Kidney (tissue), 14 donors: ENCODE measurements around the gene ARPIN. TPM values are rescaled to one million over a fixed set of nuclear protein-coding genes. Genes with fewer than 3 reads are reported as not detected.
"Not testable (repeated sequence)": the region's sequence is repeated elsewhere in the genome, so short reads cannot be mapped to it uniquely, and the experiment has no call there.

Experiments used
- DNase-seq, 5 donors: peaks; one replicate each; pipeline ENCODE4 v3.0.0-alpha.2; 2013 to 2020
- FAIRE-seq: peaks from 2 replicates; lab custom pipeline; 2012; peaks lifted over from hg19 to GRCh38; lab: Jason Lieb, UNC
- H3K27ac ChIP-seq, 2 donors: one replicate each; pipeline ENCODE4 v1.7.0; 2013; ENCODE audit warnings: low read depth in 2 of 2, low read length in 2 of 2, inconsistent platforms in 1 of 2
- H3K27me3 ChIP-seq: one replicate; pipeline ENCODE4 v1.7.1; 2013; ENCODE audit warnings: low read length, inconsistent platforms; ENCODE audit not compliant: control insufficient read depth, insufficient read depth
- H3K36me3 ChIP-seq, 3 donors: one replicate each; pipeline versions ENCODE4 v1.7.0 to v1.7.1; 2013; ENCODE audit warnings: low read length in 3 of 3, control low read depth in 1 of 3, inconsistent platforms in 1 of 3; ENCODE audit not compliant: insufficient read depth in 3 of 3, control insufficient read depth in 2 of 3
- H3K4me1 ChIP-seq, 3 donors: one replicate each; pipeline versions ENCODE4 v1.7.0 to v1.7.1; 2013; ENCODE audit warnings: low read length in 3 of 3, inconsistent platforms in 1 of 3, low read depth in 1 of 3; ENCODE audit not compliant: control insufficient read depth in 2 of 3, insufficient read depth in 2 of 3
- H3K4me3 ChIP-seq, 3 donors: one replicate each; pipeline versions ENCODE4 v1.7.0 to v1.8.1; 2013; ENCODE audit warnings: low read length in 3 of 3, control low read depth in 1 of 3, inconsistent platforms in 1 of 3
- H3K9ac ChIP-seq, 3 donors: one replicate each; pipeline versions ENCODE4 v1.7.0 to v1.7.1; 2013; ENCODE audit warnings: low read length in 3 of 3, control low read depth in 1 of 3, inconsistent platforms in 1 of 3
- H3K9me3 ChIP-seq, 3 donors: one replicate each; pipeline versions ENCODE4 v1.7.0 to v1.7.1; 2013; ENCODE audit warnings: low read length in 3 of 3, control low read depth in 1 of 3, inconsistent platforms in 1 of 3; ENCODE audit not compliant: control insufficient read depth in 2 of 3, insufficient read depth in 1 of 3
- intact Hi-C: fragments of 100-400 bp; cut with DNase I; formaldehyde crosslinking; loops from one replicate; pipeline ENCODE4 v1.11.1; 2022
- polyA plus RNA-seq: library from polyadenylated mRNA; stranded (reverse); fragments of 350-450 nt; fragmentation: Illumina TruSeq; extraction: RNeasy Lipid Tissue Mini Kit (QIAGEN cat#74804); gene quantifications from one replicate; pipeline ENCODE4 v1.2.3, GENCODE V29; 2014; ENCODE audit warnings: low read depth, low replicate concordance; ENCODE audit not compliant: insufficient read depth
- total RNA-seq: library from RNA; stranded (reverse); fragmentation: NEBNext Ultra II Directional; extraction: Animal tissue kit (Norgen Biotek cat#: 25700); gene quantifications from one replicate; pipeline ENCODE4 v1.2.1, GENCODE V29; 2021
- TF ChIP-seq, protein P1 (sequence below): IDR thresholded peaks from 3 replicates; pipeline ENCODE4 v1.5.1; 2012; ENCODE audit warnings: mild to moderate bottlenecking, moderate library complexity, borderline replicate concordance; ENCODE audit not compliant: insufficient read depth; ENCODE audit errors: extremely low read depth
- donor health status: control.
- donor health status: control.
- donor health status: control.
- donor health status: control.
- donor health status: control.
- donor health status: DM: yes; HTN: yes; CAD: no.
- donor health status: Normal renal cell carcinoma (clear cell type).

ARPIN gene
- total and polyA plus RNA-seq, 2 donors from 2014 or later, result 11.7 to 28.2 TPM

GRCh38 chr15:89870688-89871288, 42.0 kb downstream of the ARPIN start:
- Histone ChIP-seq H3K27ac (no peak overlapping the region), H3K27me3 (no peaks in the 10 kb centered on the region), H3K4me3 (no peak overlapping the region), H3K9me3 (no peaks in the 10 kb centered on the region), H3K4me1 (peaks cover 0 to 6% (median 0%) of the 10 kb centered on the region in 3 donors), H3K36me3 (peaks cover 0 to 14% (median 10%) of the 10 kb centered on the region in 3 donors), H3K9ac (no peak overlapping the region)
- DNase-seq (no peak), FAIRE-seq (no peak)
- TF ChIP-seq, protein P1, sequence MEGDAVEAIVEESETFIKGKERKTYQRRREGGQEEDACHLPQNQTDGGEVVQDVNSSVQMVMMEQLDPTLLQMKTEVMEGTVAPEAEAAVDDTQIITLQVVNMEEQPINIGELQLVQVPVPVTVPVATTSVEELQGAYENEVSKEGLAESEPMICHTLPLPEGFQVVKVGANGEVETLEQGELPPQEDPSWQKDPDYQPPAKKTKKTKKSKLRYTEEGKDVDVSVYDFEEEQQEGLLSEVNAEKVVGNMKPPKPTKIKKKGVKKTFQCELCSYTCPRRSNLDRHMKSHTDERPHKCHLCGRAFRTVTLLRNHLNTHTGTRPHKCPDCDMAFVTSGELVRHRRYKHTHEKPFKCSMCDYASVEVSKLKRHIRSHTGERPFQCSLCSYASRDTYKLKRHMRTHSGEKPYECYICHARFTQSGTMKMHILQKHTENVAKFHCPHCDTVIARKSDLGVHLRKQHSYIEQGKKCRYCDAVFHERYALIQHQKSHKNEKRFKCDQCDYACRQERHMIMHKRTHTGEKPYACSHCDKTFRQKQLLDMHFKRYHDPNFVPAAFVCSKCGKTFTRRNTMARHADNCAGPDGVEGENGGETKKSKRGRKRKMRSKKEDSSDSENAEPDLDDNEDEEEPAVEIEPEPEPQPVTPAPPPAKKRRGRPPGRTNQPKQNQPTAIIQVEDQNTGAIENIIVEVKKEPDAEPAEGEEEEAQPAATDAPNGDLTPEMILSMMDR, result no peak
- intact Hi-C loops, result no loop called here

DNA sequence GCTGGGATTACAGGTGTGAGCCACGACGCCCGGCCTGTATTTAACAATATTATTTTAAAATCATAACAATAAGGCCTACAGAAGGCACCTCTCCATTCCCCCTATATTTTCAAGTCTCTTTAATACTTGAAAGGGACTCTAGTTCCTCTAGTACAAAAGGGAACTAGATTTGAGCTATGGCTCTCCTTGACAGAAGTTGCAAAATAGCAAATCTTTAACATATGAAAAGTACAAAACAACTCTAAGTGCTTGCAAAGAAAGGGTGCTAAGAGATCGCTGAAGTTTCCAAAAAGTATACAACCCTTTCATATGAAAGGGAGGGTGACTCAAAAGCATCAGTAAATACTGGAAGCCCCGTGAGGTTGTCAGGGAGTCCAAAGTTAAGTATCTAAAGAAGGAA, 42.7 kb downstream of the ARPIN start:
- Histone ChIP-seq H3K9ac (no peak overlapping the region), H3K4me1 (peaks cover 0 to 6% (median 0%) of the 10 kb centered on the region in 3 donors)

DNA sequence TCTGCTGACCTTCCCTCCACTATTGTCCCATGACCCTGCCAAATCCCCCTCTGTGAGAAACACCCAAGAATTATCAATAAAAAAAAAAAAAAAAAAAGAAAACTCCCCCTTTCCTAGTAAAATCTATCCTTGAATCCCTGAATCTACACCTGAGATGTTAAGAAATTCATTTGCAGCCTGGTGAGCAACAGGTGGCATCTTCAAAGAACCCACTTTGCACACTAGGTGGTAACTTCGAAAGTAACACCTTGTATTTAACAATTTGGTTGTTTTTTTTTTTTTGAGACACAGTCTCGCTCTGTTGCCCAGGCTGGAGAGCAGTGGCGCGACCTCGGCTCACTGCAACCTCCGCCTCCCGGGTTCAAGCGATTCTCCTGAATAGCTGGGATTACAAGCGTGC, 43.3 kb downstream of the ARPIN start:
- intact Hi-C loops, DNase-seq, H3K4me1 ChIP-seq, H3K27me3 ChIP-seq, H3K27ac ChIP-seq, FAIRE-seq, H3K36me3 ChIP-seq, H3K9me3 ChIP-seq, H3K9ac ChIP-seq, H3K4me3 ChIP-seq: not testable (repeated sequence)

More for the DNA sequence above, 42.7 kb downstream of the ARPIN start:
- no peak for FAIRE-seq
- no peak overlapping the region for H3K27ac ChIP-seq
- intact Hi-C loops, result no loop called here
- DNase-seq, result no peak
- no peaks in the 10 kb centered on the region for H3K9me3 ChIP-seq
- H3K4me3 ChIP-seq, result no peak overlapping the region
- TF ChIP-seq, protein P1, result no peak
- H3K27me3 ChIP-seq, result no peaks in the 10 kb centered on the region
- peaks cover 0 to 8% (median 7%) of the 10 kb centered on the region in 3 donors for H3K36me3 ChIP-seq

- TF ChIP-seq, protein P1, result no peak
- Histone ChIP-seq H3K4me3 (no peak overlapping the region), H3K9me3 (no peaks in the 10 kb centered on the region), H3K36me3 (peaks cover 2 to 15% (median 13%) of the 10 kb centered on the region in 3 donors), H3K9ac (no peak overlapping the region), H3K27ac (no peak overlapping the region), H3K4me1 (peaks cover 0 to under 1% (median 0%) of the 10 kb centered on the region in 3 donors), H3K27me3 (no peaks in the 10 kb centered on the region)
- DNase-seq, result no peak
- intact Hi-C loops, result no loop called here
- FAIRE-seq, result no peak
These were observed 47.6 kb downstream of the ARPIN start for GRCh38 chr15:89864958-89865739.
